Renal cortex interstitium (tissue), 11 donors: ENCODE data around the gene MYL2. TPM values are rescaled to one million over a fixed set of nuclear protein-coding genes. Genes with fewer than 3 reads are reported as not detected.
A peak's percentile ranks its signal among the peaks of the same experiment; 100 is the strongest.

Source experiments
- DNase-seq, 11 donors: peaks; one replicate each; pipeline ENCODE4 v3.0.0-alpha.2; 2013; ENCODE audit warnings: low read depth in 9 of 11, low spot score in 4 of 11; ENCODE audit errors: extremely low read depth in 1 of 11
- polyA plus RNA-seq, 3 donors: library from polyadenylated mRNA; unstranded; fragments of 120-200 nt; gene quantifications; one replicate each; pipeline ENCODE4 v1.2.1, GENCODE V29; 2013; ENCODE audit not compliant: insufficient read length in 3 of 3

MYL2 gene
- polyA plus RNA-seq, 3 donors = 0.20 TPM; not detected in 2

DNA sequence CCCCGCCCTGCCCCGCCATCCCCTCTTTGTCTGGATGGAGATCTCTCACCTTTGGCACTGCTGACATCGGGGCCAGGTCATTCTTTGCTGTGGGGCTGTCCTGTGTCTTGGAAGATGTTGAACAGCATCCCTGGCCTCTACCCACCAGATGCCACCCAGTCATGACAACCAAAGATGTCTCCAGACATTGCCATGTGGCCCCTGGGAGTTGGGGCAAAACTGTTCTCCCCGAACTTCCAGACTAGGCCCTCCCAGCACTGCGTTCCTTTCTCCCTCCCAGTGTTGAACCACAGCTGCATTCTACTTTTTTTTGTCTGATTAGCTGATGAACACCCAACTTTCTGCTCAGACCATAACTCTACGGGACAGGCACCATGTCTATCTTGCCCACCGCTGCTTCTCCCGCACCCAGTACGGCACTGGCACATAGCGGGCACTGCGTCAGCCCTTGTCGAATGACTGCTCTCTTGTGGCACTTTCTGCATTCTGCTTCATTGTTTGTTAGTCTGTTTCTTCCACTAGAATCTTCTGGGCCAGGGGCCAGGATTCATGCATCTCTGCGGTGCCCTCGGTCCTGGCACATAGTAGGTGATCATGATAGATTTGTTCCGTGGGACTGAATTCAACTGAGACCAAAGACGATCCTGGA lies 13.1 kb upstream of the MYL2 start:
- no peak for DNase-seq

DNA sequence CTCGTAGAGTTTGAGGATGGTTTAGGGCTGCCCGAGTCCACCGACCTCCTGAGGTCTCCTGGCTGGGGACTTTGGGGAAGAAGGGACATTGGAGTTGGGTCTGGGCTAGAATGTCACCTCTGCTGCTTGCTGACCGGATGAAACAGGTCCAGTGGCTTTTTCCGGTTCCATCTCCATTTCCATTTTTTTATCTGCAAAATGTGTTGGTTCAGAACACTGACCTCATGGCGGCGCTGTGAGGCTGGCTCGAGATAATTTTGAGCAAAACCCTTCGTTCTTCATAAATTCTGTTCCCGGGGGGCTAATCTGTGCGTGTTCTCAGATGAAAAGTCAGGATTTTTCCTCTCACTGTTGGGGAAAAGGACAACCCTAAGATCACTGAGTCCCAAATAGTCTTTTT lies 11.7 kb upstream of the MYL2 start:
- peak in 1 of 11 donors; percentile 3 for DNase-seq

DNA sequence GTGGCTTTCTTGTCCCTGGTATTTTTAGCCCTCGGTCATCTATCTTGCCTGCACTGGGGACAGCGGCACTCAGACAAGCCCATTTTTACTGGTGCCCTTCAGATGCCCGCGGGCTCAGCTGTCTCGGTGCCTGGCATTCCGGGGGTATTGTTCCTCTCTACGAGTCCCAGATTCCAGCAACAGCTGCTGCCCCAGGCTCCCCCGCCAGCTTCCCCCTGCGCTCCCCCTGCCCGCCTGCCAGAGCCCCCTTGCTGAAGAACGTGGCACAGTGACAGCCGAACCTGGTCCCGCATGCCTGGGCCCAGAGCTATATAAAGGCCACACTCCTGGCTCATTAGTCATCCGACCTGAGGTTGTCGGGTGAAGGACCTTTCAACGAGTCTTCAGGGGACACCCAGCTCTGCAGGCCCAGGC lies 10.9 kb upstream of the MYL2 start:
- no peak for DNase-seq

DNA sequence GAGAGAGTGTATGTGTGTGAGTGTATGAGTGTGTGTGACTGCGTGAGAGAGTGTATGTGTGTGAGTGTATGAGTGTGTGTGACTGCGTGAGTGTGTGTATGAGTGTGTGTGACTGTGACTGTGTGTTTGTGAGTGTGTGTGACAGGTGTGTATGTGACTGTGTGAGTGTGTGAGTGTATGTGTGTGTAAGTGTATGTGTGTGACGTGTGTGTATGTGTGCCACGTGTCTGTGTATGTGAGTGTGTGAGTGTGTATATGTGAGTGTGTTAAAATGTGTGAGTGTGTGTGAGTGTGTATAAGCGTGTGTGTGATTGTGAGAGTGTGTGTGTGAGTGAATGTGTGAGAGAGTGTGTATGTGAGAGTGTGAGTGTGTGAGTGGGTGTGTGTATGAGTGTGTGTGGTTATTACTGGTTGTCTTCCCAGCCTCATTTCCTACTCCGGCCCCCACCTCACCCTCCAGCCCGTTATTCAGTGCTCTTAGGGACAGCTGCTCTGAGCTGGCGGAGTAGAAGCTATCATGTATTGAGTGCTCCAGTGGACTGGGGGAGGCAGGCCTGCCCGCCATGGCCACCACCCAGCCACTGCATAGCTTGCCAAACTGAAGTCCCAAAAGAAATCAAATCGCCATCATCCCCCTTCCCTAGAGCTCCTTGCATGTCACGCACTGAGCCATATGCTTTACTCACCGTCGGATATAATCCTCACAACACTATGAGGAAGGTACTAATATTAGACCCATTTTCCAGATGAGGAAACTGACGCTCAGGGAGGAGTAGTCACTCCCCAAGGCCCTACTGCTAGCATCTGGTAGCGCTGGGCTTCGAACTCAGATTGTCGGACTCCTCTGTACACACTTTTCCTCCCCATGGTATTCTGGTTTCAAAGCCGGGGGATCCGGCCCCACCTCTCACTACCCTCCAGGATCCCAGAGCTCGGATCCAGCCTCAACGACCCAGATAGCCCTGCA lies 10.3 kb upstream of the MYL2 start:
- DNase-seq = no peak

DNA sequence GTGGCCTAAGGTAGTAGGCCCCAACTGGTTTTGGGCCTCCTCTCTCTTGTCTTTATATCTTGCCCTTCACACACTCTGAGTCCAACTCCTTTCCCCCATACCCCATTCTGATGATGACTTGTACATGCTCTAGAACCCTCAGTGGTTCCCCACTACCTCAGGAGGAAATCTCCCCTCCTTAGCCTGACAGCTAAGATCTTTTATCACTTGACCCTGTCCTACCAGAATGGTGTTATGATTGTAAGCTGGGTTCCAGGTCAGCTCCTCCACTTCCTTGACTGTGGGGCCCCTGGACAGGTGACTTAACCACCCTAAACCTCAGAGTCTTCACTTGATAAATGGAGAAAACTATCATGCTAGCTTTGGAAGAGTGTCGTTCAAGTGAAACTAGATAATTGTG lies 9.4 kb upstream of the MYL2 start:
- DNase-seq = no peak

DNA sequence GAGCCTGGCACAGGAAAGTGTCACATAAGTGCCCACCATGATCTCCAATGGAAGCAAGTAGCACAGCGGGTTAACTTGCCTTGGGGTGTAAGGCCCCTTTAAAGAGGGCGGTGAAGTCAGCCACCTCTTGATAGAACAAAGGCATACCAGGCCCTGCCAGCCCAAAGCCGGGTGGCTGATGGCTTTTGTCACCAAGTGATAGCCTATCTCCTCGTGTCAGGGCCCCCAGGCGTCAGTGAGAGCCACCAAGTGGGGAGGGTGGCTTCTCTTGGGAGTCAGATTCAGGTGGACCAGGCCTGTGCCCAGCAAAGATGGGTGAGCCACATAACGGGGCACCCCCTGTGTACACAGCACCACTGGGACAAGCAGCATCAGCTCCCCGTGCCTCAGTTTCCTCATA lies 8.3 kb upstream of the MYL2 start:
- DNase-seq = no peak

DNA sequence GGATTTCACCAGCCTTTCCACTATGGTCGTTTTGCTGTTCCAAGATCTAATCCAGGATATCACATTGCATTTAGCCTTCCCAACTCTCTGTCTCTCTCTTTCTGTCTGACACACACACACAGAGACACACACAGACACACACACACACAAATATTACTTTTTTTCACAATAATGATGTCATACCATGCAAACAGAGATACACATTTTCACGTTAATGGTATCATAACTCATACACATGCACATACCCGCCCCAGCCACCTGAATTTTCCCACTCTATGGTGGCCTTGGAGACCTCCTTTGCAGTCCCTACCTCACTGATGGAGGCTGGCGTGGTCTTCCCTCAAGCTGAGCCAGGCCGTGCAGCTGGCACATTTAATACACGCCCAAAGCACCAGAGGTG lies 7.2 kb upstream of the MYL2 start:
- DNase-seq = no peak

DNA sequence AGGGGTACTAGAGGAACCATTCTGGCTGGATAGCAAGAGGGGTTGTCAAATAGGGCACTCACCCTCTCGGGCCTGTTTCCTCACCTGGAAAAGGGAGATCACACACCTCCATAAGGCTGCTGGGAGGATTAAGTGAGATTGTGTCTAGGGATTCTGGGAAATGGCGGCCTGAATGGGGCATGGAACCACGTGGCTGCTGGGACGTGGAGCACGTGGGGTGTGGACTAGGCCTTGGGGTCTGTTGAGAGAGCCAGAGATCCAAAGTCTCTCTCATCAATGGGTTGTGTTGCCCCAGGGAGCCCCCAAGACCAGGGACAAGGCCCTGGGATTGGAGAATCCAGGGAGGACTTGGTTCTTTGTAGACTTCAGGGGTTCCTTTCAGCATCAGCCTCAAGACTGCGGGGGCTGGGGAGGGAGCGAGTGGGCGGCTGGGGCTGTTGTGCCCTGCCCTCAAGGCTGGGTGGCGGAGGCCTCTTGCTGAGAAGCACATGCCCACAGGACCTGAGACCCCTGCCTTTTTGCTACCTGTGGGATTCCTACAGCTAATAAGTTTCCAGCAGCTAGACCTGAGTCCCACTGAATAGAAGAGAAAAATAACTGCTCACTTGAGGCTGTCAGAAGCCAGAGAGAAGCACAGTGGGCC lies 3.4 kb upstream of the MYL2 start:
- DNase-seq = no peak

DNA sequence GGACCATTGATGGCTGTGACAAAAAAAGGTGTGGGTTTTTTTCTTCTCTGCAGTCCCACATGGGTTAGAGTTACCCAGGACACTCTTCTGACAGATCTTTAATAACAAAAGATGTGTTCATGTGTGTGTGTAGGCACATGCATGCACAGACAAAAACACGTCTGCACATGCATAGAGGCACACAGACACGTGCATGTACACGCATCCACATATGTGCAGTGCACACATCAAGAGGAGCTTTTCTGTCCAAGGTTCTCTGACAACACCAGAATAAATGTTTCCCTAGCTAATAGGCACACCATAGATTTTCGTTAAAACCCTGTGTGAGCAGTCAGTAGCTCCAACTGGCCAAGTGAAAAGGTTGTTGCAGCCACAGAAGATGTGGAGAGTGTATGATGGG lies 2.8 kb upstream of the MYL2 start:
- DNase-seq = no peak

DNA sequence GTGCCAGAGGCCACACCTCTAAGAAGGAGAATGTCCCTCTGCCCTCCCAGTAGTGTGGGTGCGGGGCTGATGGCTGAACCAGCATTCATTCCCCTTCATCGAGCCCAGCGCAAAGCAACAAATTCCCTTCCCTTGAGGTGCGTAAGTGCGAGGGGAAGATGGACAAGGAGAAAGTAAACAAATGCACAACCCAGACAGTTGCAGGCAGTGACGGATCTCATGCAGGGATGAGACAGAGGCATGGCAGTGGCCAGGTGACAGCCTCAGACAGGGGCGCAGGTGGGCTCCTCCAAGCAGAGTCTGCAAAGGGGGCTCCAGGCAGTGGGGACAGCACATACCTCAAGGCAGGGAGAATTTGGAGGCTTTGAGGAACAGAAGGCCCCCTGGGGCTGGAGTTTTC lies 2.3 kb upstream of the MYL2 start:
- DNase-seq = no peak

DNA sequence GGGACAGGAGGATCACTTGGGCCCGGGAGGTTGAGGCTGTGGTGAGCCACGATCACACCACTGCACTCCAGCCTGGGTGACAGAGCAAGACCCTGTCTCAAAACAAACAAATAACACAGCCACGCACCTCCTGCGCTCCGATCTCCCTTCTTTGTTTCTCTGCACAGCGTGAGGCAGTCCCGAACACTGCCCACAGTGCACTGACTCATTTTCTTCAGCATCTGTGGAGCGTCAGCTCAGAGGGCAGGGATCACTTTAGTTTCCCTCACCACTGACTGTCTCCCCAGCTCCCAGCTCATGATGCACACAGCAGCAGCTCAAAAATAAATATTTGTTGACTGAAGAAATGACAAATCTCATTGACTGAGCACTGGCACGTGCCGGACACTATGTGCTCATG lies 883 bp upstream of the MYL2 start:
- no peak for DNase-seq

DNA sequence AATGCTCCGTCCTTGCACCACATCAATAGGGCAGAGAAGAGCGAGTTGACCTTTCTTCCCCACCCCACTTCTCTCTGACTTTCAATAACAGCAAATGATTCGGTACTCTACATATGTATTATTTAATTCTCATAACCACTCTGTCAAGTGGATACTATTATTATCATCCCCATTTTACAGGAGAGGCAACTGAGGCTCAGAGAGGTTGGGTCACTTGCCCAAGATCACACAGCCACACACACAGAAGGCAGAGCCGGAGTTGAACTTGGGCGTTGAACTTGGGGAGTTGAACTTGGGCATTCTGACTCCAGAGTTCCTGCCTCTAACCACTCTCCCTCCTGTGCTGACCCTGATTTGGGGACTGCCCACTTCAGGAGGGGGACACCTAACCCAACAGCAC lies 659 bp downstream of the MYL2 start:
- DNase-seq = no peak

DNA sequence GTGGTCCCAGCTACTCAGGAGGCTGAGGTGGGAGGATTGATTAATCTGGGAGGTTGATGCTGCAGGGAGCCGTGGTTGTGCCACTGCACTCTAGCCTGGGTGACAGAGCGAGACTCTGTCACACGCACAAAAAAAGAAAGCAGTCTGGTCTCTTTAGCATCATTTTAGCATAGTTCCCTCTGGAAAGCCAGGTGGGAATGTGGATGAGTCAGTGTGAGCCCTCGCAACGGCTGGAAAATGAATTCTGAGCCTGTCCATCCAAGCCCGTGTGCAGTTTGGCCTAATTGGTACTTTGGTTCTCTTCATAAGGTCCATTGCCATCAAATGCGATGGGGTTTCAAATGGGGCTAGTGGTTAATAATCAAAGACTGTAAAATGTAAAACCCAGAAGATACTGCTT lies 2.4 kb downstream of the MYL2 start:
- DNase-seq = no peak

DNA sequence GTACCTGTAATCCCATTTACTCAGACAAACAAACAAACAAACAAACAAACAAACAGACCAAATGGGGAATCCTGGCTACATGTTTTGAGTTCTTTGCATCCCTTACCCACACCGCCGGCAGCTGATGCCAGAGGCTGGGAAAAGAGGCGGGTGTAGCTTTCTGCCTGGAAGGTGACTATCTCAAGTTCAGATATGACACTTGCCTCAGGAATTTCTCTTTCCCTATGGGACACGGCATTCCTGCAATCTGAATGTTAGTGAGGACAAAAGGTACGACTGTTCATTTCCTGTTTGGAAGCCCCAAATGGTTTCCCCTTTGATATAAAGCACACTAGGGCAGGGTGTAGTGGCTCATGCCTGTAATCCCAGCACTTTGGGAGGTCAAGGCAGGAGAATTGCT lies 2.9 kb downstream of the MYL2 start:
- DNase-seq = no peak

DNA sequence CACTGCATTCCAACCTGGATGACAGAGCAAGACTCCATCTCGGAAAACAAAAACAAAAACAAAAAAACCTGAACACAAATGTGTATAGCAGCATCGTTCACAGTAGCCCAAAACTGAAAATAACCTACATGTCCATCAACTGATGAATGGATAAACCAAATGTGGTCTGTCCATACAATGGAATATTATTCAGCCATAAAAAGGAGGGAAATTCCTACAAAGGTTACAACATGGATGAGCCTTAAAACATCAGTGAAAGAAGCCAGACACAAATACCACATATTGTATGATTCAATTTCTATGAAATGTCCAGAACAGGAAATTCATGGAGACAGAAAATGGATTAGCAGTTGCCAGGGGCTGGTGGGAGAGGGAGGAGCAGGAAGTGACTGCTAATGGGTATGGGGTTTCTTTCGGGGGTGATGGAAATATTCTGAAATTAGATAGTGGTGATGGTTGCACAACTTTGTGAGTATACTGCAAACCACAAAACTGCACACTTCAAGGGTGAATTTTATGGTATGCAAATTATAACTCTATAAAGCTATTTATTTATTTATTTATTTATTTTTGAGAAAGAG lies 4.0 kb downstream of the MYL2 start:
- DNase-seq = no peak

DNA sequence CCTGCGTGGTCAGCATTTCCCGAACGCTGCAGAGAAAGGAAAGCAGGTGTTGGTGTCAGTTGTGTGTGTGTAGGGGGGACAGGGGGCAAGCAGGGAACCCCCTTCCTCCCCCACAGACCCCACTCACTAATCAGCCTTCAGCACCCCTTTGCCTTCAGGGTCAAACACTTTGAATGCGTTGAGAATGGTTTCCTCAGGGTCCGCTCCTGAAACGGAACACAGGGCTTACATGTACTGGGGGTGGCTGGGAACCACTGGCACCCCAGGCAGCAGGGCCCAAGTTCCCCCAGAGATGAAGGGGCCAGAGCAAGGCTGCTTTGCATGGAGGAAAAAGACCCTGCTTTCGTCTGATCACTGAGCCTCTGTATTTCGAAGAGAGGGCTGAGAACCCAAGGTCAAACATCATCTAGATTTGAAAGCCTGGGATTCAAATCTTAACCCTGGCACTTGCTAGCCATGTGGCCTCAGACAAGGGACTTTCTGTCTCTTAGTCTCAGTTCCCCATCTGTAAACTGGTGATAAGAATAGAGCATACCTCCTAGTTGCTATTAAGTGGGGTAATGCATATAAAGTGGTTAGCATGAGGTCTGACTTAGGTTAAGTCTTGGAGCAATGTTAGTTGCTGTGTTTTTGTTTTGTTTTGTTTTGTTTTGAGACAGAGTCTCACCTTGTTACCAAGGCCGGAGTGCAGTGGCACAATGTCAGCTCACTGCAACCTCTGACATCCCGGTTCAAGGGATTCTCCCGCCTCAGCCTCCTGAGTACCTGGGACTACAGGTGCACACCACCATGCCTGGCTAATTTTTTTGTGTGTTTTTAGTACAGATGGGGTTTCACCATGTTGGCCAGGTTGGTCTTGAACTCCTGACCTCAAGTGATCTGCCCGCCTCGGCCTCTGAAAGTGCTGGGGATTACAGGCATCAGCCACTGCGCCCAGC lies 7.0 kb downstream of the MYL2 start:
- DNase-seq = no peak

DNA sequence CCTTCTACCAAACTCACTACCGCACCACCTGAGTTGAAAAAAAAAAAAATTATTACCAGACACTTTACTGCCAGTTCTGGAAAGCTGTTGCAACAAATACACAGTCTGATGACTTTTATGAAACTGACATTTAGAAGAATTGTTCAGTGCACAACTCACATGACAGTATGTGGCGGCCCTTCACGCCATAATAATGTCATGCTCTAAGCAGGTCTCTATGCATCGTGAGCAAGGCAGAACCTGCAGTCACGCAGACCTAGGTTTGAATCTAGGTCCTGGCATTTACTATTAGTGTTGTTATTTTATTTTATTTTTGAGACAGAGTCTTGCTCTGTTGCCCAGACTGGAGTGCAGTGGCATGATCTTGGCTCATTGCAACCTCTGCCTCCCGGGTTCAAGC lies 8.1 kb downstream of the MYL2 start:
- DNase-seq = no peak

DNA sequence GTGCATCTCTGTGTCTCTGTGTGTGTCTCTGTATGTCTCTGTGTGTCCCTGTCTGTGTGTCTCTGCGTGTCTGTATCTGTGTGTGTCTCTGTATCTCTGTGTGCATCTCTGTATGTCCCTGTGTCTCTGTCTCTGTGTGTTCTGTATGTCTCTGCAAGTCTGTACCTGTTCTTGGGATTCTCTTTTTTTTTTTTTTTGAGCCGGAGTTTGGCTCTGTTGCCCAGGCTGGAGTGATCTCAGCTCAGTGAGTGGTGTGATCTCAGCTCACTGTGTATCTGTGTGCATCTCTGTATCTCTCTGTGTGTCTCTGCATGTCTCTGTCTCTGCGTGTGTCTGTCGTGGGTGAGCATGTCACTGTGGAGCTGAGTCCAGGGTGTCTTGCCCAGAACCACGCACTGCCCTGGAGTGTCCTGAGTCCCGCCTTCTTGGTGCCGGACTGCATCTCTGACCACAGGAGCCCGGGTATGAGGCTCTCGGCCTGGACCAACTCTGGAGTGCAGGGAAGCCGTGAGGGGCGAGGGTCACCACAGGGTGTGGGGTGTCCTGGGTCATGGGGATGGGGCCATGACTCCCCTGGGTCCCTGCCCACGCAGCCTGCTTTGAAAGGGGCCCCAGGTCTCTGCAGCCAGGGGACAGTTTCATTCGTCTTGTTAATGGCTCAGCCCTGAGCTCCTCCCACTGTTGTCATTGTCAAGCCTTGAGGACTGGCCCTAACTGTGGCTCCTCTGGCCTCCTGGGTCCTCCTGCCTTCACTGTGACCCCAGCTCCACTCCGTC lies 11.8 kb downstream of the MYL2 start:
- no peak for DNase-seq
